IMR-90 (cell line): ENCODE measurements around the gene TIMM17B. TPM values are rescaled to one million over a fixed set of nuclear protein-coding genes. Genes with fewer than 3 reads are reported as not detected.

Experiments
- ATAC-seq: fragments of 200-7000 bp; cut with Tn5 transposase; 2 replicates; pipeline ENCODE4 v1.9.1; 2020; ENCODE audit warnings: low read depth, mild to moderate bottlenecking, moderate library complexity
- BruUV-seq: library from RNA; stranded (reverse); fragments of 400-500 nt; replicated peaks from 2 replicates; lab custom pipeline; 2021; lab: Mats Ljungman, UMichigan
- CTCF ChIA-PET: fragments of 300-600 bp; formaldehyde crosslinking; extraction: SDS; loops from one replicate; lab custom pipeline; 2021; ENCODE audit warnings: antibody characterized with exemption; lab: Yijun Ruan, JAX
- POLR2A ChIA-PET: fragments of 300-600 bp; sonication (Branson Sonifier 250); formaldehyde crosslinking; loops from one replicate; lab custom pipeline; 2022; ENCODE audit warnings: antibody characterized with exemption; ENCODE audit not compliant: unreplicated experiment; lab: Charles Lee
- DNase-seq: peaks from one replicate; pipeline ENCODE4 v3.0.0; 2013
- H2AFZ ChIP-seq: replicated peaks from 2 replicates; pipeline ENCODE3; 2013; ENCODE audit warnings: low read length, mild to moderate bottlenecking; ENCODE audit not compliant: poor library complexity
- H2AK5ac ChIP-seq: 2 replicates; pipeline ENCODE4 v1.6.1; 2013; ENCODE audit warnings: low read depth, low read length, inconsistent platforms
- H2AK9ac ChIP-seq: replicated peaks from 2 replicates; pipeline ENCODE3; 2013; ENCODE audit warnings: mild to moderate bottlenecking, low read depth, low read length, moderate library complexity; ENCODE audit not compliant: poor library complexity
- H2BK120ac ChIP-seq: 2 replicates; pipeline ENCODE4 v1.6.1; 2013; ENCODE audit warnings: low read depth, low read length, inconsistent platforms
- H2BK15ac ChIP-seq: 3 replicates; pipeline ENCODE4 v1.6.1; 2013; ENCODE audit warnings: low read depth, low read length, inconsistent platforms
- H2BK20ac ChIP-seq: 2 replicates; pipeline ENCODE4 v1.6.1; 2013; ENCODE audit warnings: low read depth, mild to moderate bottlenecking, inconsistent platforms, low read length, moderate library complexity
- H2BK5ac ChIP-seq: 2 replicates; pipeline ENCODE4 v1.6.1; 2013; ENCODE audit warnings: mild to moderate bottlenecking, low read depth, low read length, inconsistent platforms; ENCODE audit not compliant: poor library complexity, severe bottlenecking
- H3K14ac ChIP-seq: replicated peaks from 2 replicates; pipeline ENCODE4 v1.6.1; 2013; ENCODE audit warnings: low read depth, low read length, inconsistent platforms
- H3K18ac ChIP-seq: 2 replicates; pipeline ENCODE4 v1.6.1; 2013; ENCODE audit warnings: low read depth, low read length, control low read depth
- H3K23ac ChIP-seq: 2 replicates; pipeline ENCODE4 v1.6.1; 2013; ENCODE audit warnings: low read depth, low read length, inconsistent platforms
- H3K27ac ChIP-seq: 2 replicates; pipeline ENCODE4 v1.5.1; 2013; ENCODE audit warnings: mild to moderate bottlenecking, control low read depth, low read length; ENCODE audit not compliant: insufficient read depth
- H3K27me3 ChIP-seq: 2 replicates; pipeline ENCODE4 v1.6.1; 2013; ENCODE audit warnings: low read length; ENCODE audit not compliant: control insufficient read depth, insufficient read depth
- H3K36me3 ChIP-seq: 2 replicates; pipeline ENCODE4 v1.6.1; 2013; ENCODE audit warnings: low read length, mixed read lengths; ENCODE audit not compliant: control insufficient read depth, insufficient read depth
- H3K4ac ChIP-seq: 2 replicates; pipeline ENCODE4 v1.6.1; 2013; ENCODE audit warnings: low read depth, low read length, inconsistent platforms
- H3K4me1 ChIP-seq: 2 replicates; pipeline ENCODE4 v1.6.1; 2013; ENCODE audit warnings: low read length, mixed read lengths; ENCODE audit not compliant: control insufficient read depth, insufficient read depth
- H3K4me2 ChIP-seq: 2 replicates; pipeline ENCODE4 v1.6.1; 2013; ENCODE audit warnings: low read depth, mild to moderate bottlenecking, control low read depth, low read length, moderate library complexity
- H3K4me3 ChIP-seq: 2 replicates; pipeline ENCODE4 v1.5.1; 2013; ENCODE audit warnings: low read depth, mild to moderate bottlenecking, control low read depth, low read length, moderate library complexity; ENCODE audit not compliant: insufficient read depth
- H3K56ac ChIP-seq: 2 replicates; pipeline ENCODE4 v1.6.1; 2013; ENCODE audit warnings: low read length, inconsistent platforms; ENCODE audit not compliant: insufficient read depth; ENCODE audit errors: extremely low read depth
- H3K79me1 ChIP-seq, 2 experiments: 2 replicates each; pipeline ENCODE4 v1.6.1; 2013; ENCODE audit warnings: low read length in 2 of 2, inconsistent platforms in 1 of 2, low read depth in 1 of 2
- H3K9ac ChIP-seq: 2 replicates; pipeline ENCODE4 v1.6.1; 2013; ENCODE audit warnings: low read depth, low read length, control low read depth
- H3K9me1 ChIP-seq: 2 replicates; pipeline ENCODE4 v1.6.1; 2013; ENCODE audit warnings: low read length, inconsistent platforms; ENCODE audit not compliant: insufficient read depth
- H3K9me3 ChIP-seq: 2 replicates; pipeline ENCODE4 v1.6.1; 2013; ENCODE audit warnings: low read length; ENCODE audit not compliant: control insufficient read depth, insufficient read depth
- H4K20me1 ChIP-seq: 2 replicates; pipeline ENCODE4 v1.6.1; 2013; ENCODE audit warnings: low read length, inconsistent platforms; ENCODE audit not compliant: insufficient read depth
- H4K5ac ChIP-seq: 2 replicates; pipeline ENCODE4 v1.6.1; 2013; ENCODE audit warnings: mild to moderate bottlenecking, low read depth, low read length, control low read depth
- H4K8ac ChIP-seq, 2 experiments: 2 replicates each; pipeline ENCODE4 v1.6.1; 2013; ENCODE audit warnings: low read depth in 2 of 2, low read length in 2 of 2, control low read depth in 1 of 2, inconsistent platforms in 1 of 2
- H4K91ac ChIP-seq: 2 replicates; pipeline ENCODE4 v1.6.1; 2013; ENCODE audit warnings: low read depth, low read length, inconsistent platforms; ENCODE audit not compliant: insufficient read depth
- CEBPB ChIP-seq: IDR thresholded peaks from 2 replicates; pipeline ENCODE4 v1.6.1; 2012; ENCODE audit warnings: low read depth, low read length, improper control_type of control experiment
- CHD1 ChIP-seq: IDR thresholded peaks from 2 replicates; pipeline ENCODE4 v1.6.1; 2012; ENCODE audit warnings: low read depth, low read length, improper control_type of control experiment
- FOS ChIP-seq: fragments of 150-350 bp; IDR thresholded peaks from 2 replicates; pipeline ENCODE4 v1.6.1; 2016; ENCODE audit warnings: low read depth, low read length
- MAZ ChIP-seq: IDR thresholded peaks from 2 replicates; pipeline ENCODE4 v1.6.1; 2012; ENCODE audit warnings: low read depth, mild to moderate bottlenecking, low read length, improper control_type of control experiment, moderate library complexity, borderline replicate concordance
- NFE2L2 ChIP-seq: fragments of 150-350 bp; IDR thresholded peaks from 2 replicates; pipeline ENCODE4 v1.6.1; 2016; ENCODE audit warnings: low read depth, mild to moderate bottlenecking, low read length
- RFX5 ChIP-seq: IDR thresholded peaks from 2 replicates; pipeline ENCODE4 v1.8.0; 2012; ENCODE audit warnings: low read depth, mild to moderate bottlenecking, low read length, moderate library complexity
- SMC3 ChIP-seq: fragments of 150-350 bp; IDR thresholded peaks from 2 replicates; pipeline ENCODE4 v1.6.1; 2016; ENCODE audit warnings: low read depth, mild to moderate bottlenecking, antibody characterized with exemption, low read length, moderate library complexity
- WGBS, 2 experiments: methylation state at CpG; one replicate each; pipeline versions ENCODE4 v1.1.5 to v1.1.7; 2013; ENCODE audit warnings: missing lambda C conversion rate in 2 of 2; ENCODE audit not compliant: insufficient read length in 1 of 2; ENCODE audit errors: extremely low coverage in 2 of 2; 5-methylcytosine and 5-hydroxymethylcytosine counted together
- dilution Hi-C: fragments of 300-500 bp; cut with HindIII; formaldehyde crosslinking; loops from one replicate; pipeline ENCODE4 v1.14.3; 2018; ENCODE audit warnings: low sequenced_read_pairs; ENCODE audit not compliant: unreplicated experiment
- in situ Hi-C: fragments of 300-500 bp; cut with MboI; formaldehyde crosslinking; loops from 3 replicates; pipeline ENCODE4 v1.14.3; 2019; ENCODE audit warnings: low sequenced_read_pairs, inconsistent platforms, mixed read lengths
- intact Hi-C: fragments of 100-400 bp; cut with micrococcal nuclease; formaldehyde crosslinking; loops from 2 replicates; pipeline ENCODE4 v1.10.0; 2022
- polyA plus RNA-seq, 3 experiments: library from polyadenylated mRNA; depleted of rRNA; stranded (reverse); fragments of >200 nt; gene quantifications; 2 replicates each; pipeline ENCODE4 v1.2.3, GENCODE V29; 2012; ENCODE audit warnings: low replicate concordance in 1 of 3
- total RNA-seq: library from RNA; depleted of rRNA; stranded (reverse); fragments of >200 nt; gene quantifications from 2 replicates; pipeline ENCODE4 v1.2.3, GENCODE V29; 2012

The TIMM17B gene
- total and polyA plus RNA-seq, 2 of the 4 experiments (the other 2 are of a cell fraction), result 28.7 to 73.6 TPM

- Histone ChIP-seq H3K27ac (no peak overlapping the region), H4K91ac (no peak overlapping the region), H3K4me2 (no peak overlapping the region), H2BK20ac (no peak overlapping the region), H3K27me3 (no peaks in the 10 kb centered on the region), H4K20me1 (0 out of 2 replicates have a peak, but pooled peaks cover 7% of the 10 kb centered on the region), H3K18ac (no peak overlapping the region), H3K4me3 (no peak overlapping the region), H4K5ac (no peak overlapping the region), H3K79me1 (peaks cover 17 to 35% of the 10 kb centered on the region in 2 experiments), H4K8ac (no peak overlapping the region), H2BK5ac (no peak overlapping the region), H3K14ac (no peak overlapping the region), H3K9me1 (0 out of 2 replicates have a peak, but pooled peaks cover 5% of the 10 kb centered on the region), H3K4ac (no peak overlapping the region), H2AK9ac (no peak overlapping the region), H3K4me1 (peaks cover 5% of the 10 kb centered on the region), H3K56ac (no peak overlapping the region), H2AK5ac (no peak overlapping the region), H2AFZ (no peak overlapping the region), H3K9me3 (no peaks in the 10 kb centered on the region), H3K36me3 (no peaks in the 10 kb centered on the region), H3K9ac (no peak overlapping the region), H2BK15ac (no peak overlapping the region), H2BK120ac (no peak overlapping the region), H3K23ac (no peak overlapping the region)
- dilution Hi-C loops (no loop called here), intact Hi-C loops (loop anchor here (5.0 kb wide), 1 partner anchor 127 kb away; the partner anchor contains the start of gene TFE3), in situ Hi-C loops (no loop called here)
- DNase-seq (no peak), ATAC-seq (no peak)
- no peak for TF ChIP-seq CHD1
- no peak for TF ChIP-seq NFE2L2
- TF ChIP-seq SMC3, result no peak
- TF ChIP-seq CEBPB, result no peak
- TF ChIP-seq MAZ, result no peak
- TF ChIP-seq RFX5, result no peak
- TF ChIP-seq FOS, result no peak
- CTCF ChIA-PET, result interaction anchor here (0.6 kb wide), 1 partner anchor 1220 kb away, joined by 6 read pairs; no protein-coding TSS in a partner anchor
- POLR2A ChIA-PET, result no interaction called here
- BruUV-seq, result no TSS peak
- WGBS, 2 experiments, result 97% methylated on average over 3 of the region's 13 CpGs; no CpG with 5 or more reads in 1 of the 2 experiments
Observed at GRCh38 chrX:48914593-48915493, 17.3 kb upstream of the TIMM17B start.
